Adrenal gland (tissue), 12 donors: ENCODE data around the gene ABHD15. TPM values are rescaled to one million over a fixed set of nuclear protein-coding genes. Genes with fewer than 3 reads are reported as not detected.

ENCODE experiments used
- DNase-seq, 7 donors: peaks; one replicate each; pipeline ENCODE4 v3.0.0-alpha.2; 2019 to 2020
- H3K27ac ChIP-seq, 5 donors: fragments of 200-600 bp; sonication (generic) in 4 of 5; 1 replicate in 3 of 5; 2 replicates in 2 of 5; pipeline versions ENCODE4 v1.5.1 to v1.8.0; 2016 to 2020; ENCODE audit warnings: mild to moderate bottlenecking in 1 of 5
- H3K27me3 ChIP-seq: fragments of 200-600 bp; 2 replicates; pipeline ENCODE4 v1.8.0; 2021
- H3K36me3 ChIP-seq, 2 donors: fragments of 200-600 bp; replicated peaks in 1 of 2; 1 replicate in 1 of 2; 2 replicates in 1 of 2; pipeline versions ENCODE4 v1.5.1 to v1.8.0; 2018 to 2022
- H3K4me1 ChIP-seq, 2 donors: fragments of 200-600 bp; replicated peaks in 1 of 2; 1 replicate in 1 of 2; 2 replicates in 1 of 2; pipeline versions ENCODE4 v1.5.1 to v1.8.0; 2018 to 2021
- H3K4me3 ChIP-seq, 4 donors: fragments of 200-600 bp; sonication (generic) in 3 of 4; one replicate each; pipeline ENCODE4 v1.5.1; 2016 to 2018
- H3K9me3 ChIP-seq, 3 donors: fragments of 200-600 bp; sonication (generic) in 1 of 3; replicated peaks in 1 of 3; 1 replicate in 2 of 3; 2 replicates in 1 of 3; pipeline versions ENCODE4 v1.5.1 to v1.8.0; 2016 to 2021
- POLR2A ChIP-seq, 2 donors: fragments of 450-650 bp; IDR thresholded peaks; one replicate each; pipeline ENCODE4 v1.6.1; 2017; ENCODE audit warnings: antibody characterized with exemption in 2 of 2, mild to moderate bottlenecking in 2 of 2, moderate library complexity in 1 of 2
- WGBS, 4 donors: extraction: QIAGEN DNeasy Blood & Tissue Kit in 2 of 4; methylation state at CpG; one replicate each; pipeline versions ENCODE4 v1.1.5 to v1.1.7; 2013 to 2017; 5-methylcytosine and 5-hydroxymethylcytosine counted together
- intact Hi-C, 2 donors: fragments of 100-400 bp; cut with DNase I; formaldehyde crosslinking; loops; one replicate each; pipeline versions ENCODE4 v1.14.1 to v1.15.0; 2022 to 2023
- polyA plus RNA-seq, 3 donors: library from polyadenylated mRNA; stranded (reverse); fragments of 200-250 nt in 2 of 3; fragments of 350-450 nt in 1 of 3; fragmentation: Illumina TruSeq in 1 of 3; extraction: RNeasy Lipid Tissue Mini Kit (QIAGEN cat#74804) in 1 of 3; gene quantifications; one replicate each; pipeline ENCODE4 v1.2.3, GENCODE V29; 2013 to 2014
- total RNA-seq, 9 donors: library from RNA; depleted of rRNA in 4 of 9; stranded (reverse); fragments of >200 nt in 4 of 9; fragments of 120-200 nt in 1 of 9; fragmentation: NEBNext Ultra II Directional in 1 of 9; extraction: Animal tissue kit (Norgen Biotek cat#: 25700) in 1 of 9; gene quantifications; one replicate each; pipeline versions ENCODE4 v1.1.0 to v1.2.4, GENCODE V29; 2013 to 2023
- TF ChIP-seq, protein P1 (sequence below), 6 experiments: fragments of 450-650 bp in 4 of 6; fragments of 200-600 bp in 2 of 6; sonication (generic) in 1 of 6; IDR thresholded peaks; 1 replicate in 5 of 6; 2 replicates in 1 of 6; pipeline versions ENCODE4 v1.5.1 to v1.8.0; 2016 to 2021; ENCODE audit warnings: antibody characterized with exemption in 6 of 6, mild to moderate bottlenecking in 2 of 6, moderate library complexity in 1 of 6
- donor health status: healthy with polysubstance abuse.
- donor health status: Bipolar disorder and iron deficiency.
- donor health status: DM: yes; HTN: yes; CAD: no.
- donor health status: DM: no; HTN: no; CAD: no.
- donor health status: DM: no; HTN: no; CAD: no.
- donor health status: DM: yes; HTN: yes; CAD: no.

ABHD15 gene
- total and polyA plus RNA-seq, 12 donors: 2.9 to 11.1 (median 6.2) TPM

DNA sequence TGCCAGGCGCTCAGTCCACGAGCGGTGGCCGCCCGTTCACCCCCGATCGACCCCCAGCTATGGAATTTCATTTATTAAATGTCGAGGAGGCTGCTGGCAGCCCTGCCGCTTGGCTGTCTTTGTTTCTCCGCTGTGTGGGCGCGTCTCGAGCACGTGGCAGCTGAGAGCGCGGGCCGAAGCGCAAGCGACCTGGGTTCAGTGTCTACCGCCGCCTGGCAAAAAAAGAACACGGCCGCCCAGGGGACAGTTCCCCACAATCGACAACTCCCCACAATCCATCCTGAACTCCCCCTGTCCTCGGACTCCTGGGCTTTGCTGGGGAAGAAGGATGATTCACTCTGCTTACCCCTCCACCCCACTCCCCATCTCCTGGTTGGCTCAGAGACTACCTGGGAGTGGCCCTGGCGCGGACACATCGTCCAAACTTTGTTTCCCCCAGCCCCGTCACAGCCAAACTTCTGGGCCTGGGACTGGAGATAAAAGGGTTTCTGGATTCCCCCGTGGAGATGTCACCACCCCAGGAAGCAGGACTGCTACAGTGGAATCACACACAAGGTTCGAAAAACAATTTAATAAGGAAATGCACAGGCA lies 24.4 kb upstream of the ABHD15 start:
- Histone ChIP-seq H3K36me3 (no peaks in the 10 kb centered on the region), H3K27ac (peak overlapping the region in 4 of 5 donors; percentile 10 to 84 (median 62)), H3K27me3 (no peaks in the 10 kb centered on the region), H3K4me3 (peak overlapping the region in 1 of 4 donors; percentile 50), H3K4me1 (peaks cover 49 to 56% of the 10 kb centered on the region in 2 donors), H3K9me3 (no peaks in the 10 kb centered on the region)
- WGBS, 4 donors: 2 to 13% (median 7%) methylated on average over 12 to 31 of the region's 31 CpGs
- intact Hi-C loops: no loop called here
- TF ChIP-seq, protein P1, sequence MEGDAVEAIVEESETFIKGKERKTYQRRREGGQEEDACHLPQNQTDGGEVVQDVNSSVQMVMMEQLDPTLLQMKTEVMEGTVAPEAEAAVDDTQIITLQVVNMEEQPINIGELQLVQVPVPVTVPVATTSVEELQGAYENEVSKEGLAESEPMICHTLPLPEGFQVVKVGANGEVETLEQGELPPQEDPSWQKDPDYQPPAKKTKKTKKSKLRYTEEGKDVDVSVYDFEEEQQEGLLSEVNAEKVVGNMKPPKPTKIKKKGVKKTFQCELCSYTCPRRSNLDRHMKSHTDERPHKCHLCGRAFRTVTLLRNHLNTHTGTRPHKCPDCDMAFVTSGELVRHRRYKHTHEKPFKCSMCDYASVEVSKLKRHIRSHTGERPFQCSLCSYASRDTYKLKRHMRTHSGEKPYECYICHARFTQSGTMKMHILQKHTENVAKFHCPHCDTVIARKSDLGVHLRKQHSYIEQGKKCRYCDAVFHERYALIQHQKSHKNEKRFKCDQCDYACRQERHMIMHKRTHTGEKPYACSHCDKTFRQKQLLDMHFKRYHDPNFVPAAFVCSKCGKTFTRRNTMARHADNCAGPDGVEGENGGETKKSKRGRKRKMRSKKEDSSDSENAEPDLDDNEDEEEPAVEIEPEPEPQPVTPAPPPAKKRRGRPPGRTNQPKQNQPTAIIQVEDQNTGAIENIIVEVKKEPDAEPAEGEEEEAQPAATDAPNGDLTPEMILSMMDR (IDR thresholded peaks at IDR 0.05): no peak
- TF ChIP-seq POLR2A (IDR thresholded peaks at IDR 0.05): no peak
- DNase-seq: peak in 5 of 7 donors; percentile 51 to 65 (median 58)

DNA sequence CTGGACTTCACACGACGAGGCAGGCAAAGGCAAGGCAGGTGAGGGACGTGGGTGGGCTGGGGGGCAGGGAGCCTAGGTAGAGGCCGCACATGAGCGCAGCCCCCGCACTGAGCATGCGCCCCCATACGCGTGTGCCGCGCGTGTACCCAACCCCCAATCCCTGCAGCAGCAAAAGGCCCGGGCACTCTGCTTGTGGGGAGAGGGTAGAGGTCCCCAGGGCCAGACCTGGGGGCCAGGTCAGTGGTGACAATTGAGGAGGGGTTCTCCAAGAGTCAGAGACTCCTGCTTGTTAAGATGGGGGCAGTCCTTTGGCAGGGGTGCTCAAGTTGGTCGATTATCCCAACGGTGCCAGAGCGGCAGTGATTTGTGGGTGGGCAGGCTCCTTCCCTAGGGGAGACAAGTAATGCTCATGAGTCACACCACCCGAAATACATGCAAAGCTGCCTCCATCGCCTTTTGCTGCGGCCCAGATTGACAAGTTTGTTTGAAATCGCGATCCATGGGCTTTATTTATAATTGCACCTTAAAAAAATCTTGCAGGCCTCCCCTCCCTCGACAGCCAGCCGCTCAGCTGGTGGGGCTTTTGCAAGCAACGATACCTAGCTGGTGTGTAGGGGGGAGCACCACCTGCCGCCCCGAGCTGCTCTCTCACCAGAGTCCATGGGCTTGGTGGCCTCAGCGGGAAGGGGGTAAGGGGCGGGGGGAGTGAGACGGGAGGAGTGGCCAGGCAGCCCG lies 23.7 kb upstream of the ABHD15 start:
- Histone ChIP-seq H3K4me3 (peak overlapping the region in 1 of 4 donors; percentile 61), H3K36me3 (no peaks in the 10 kb centered on the region), H3K27me3 (no peaks in the 10 kb centered on the region), H3K27ac (peak overlapping the region in 4 of 5 donors; percentile 10 to 84 (median 62)), H3K4me1 (peaks cover 49 to 56% of the 10 kb centered on the region in 2 donors), H3K9me3 (no peaks in the 10 kb centered on the region)
- 31 to 41% (median 39%) methylated on average over 12 to 30 of the region's 30 CpGs for WGBS, 4 donors
- DNase-seq: peak in 3 of 7 donors; percentile 31 to 36 (median 35)
- no peak for TF ChIP-seq POLR2A (IDR thresholded peaks at IDR 0.05)
- TF ChIP-seq, protein P1 (IDR thresholded peaks at IDR 0.05): no peak
- intact Hi-C loops: no loop called here

DNA sequence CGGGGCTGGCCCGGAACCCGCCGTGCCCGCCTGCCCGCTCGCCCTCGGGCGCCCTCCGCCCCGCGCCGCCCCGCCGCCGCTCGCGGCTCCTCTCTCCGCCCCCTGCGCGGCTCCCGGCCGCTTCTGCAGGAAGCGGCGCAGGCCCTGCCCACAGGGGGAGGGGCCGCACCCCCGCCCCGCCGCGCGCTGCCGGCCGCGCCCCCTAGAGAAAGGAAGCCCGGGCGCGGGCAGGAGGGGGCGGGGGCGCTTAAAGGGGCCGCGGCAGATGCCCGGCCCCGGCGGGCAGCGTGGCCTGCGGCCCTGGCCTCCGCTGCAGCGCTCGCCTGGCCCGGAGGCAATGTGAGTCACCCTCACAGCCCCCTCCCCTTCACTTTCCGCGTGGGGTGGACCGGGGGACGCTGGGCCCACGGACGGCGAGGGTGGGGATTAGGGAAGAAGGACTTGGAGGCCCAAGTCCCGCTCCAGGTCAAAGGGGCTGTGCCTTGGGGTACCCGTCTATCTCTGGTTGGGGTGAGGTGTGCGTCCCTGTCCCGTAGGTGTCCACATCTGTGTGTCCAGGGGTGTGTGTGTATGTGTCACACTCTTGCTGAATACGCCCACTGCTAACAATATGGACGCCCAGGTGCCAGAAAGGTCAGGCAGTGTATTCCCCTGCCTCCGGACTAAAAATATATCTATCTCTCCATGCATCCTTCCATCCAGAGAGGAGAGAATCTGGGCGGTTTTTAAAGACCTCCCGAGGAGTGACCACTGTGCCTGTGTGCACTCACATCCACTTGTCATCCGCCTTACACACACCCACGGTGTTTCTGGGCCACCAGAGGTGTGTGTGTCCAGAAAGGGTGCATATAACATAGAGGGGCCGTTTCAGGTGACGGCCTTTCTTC lies 22.9 kb upstream of the ABHD15 start, which contains the start of gene GIT1:
Gene GIT1 (minus strand): TSS at position 125 of the 887 bp plus-strand sequence. CDS start 270 bp downstream, outside the sequence.
- TF ChIP-seq POLR2A (IDR thresholded peaks at IDR 0.05): peak; percentile 46 to 62
- TF ChIP-seq, protein P1 (IDR thresholded peaks at IDR 0.05): no peak
- Histone ChIP-seq H3K27ac (peak within 1 kb of the TSS in 4 of 5 donors; percentile 62 to 89 (median 71)), H3K36me3 (no peaks in the 10 kb centered on the region), H3K4me3 (peak within 1 kb of the TSS; percentile 34 to 87 (median 69)), H3K4me1 (peaks cover 49 to 56% of the 10 kb centered on the region in 2 donors), H3K9me3 (no peaks in the 10 kb centered on the region), H3K27me3 (no peaks in the 10 kb centered on the region)
- WGBS, 4 donors: 7 to 34% (median 17%) methylated on average over 12 to 69 of the region's 70 CpGs
- DNase-seq: peak; percentile 76 to 89 (median 87)
- intact Hi-C loops: no loop called here
